HepG2 (cell line): ENCODE data around the gene MATN1. TPM values are rescaled to one million over a fixed set of nuclear protein-coding genes. Genes with fewer than 3 reads are reported as not detected.
A peak's percentile ranks its signal among the peaks of the same experiment; 100 is the strongest.

Source experiments
- ADNP ChIP-seq: sonication (generic); formaldehyde crosslinking; IDR thresholded peaks from 2 replicates; pipeline ENCODE4 v1.4.0; 2020; ENCODE audit warnings: missing genetic modification reagents
- ATF7 ChIP-seq, 2 experiments: fragments of 450-650 bp in 1 of 2; sonication (generic) in 1 of 2; formaldehyde crosslinking in 1 of 2; IDR thresholded peaks; 2 replicates each; pipeline versions ENCODE4 v1.4.0 to v1.6.1; 2016 to 2020; ENCODE audit warnings: antibody characterized with exemption in 1 of 2, mild to moderate bottlenecking in 1 of 2, missing genetic modification reagents in 1 of 2
- DNMT1 ChIP-seq: sonication (generic); formaldehyde crosslinking; IDR thresholded peaks from 2 replicates; pipeline ENCODE4 v1.5.1; 2020; ENCODE audit warnings: mild to moderate bottlenecking, missing genetic modification reagents
- ESRRA ChIP-seq: sonication (generic); formaldehyde crosslinking; IDR thresholded peaks from 2 replicates; pipeline ENCODE4 v1.5.1; 2020; ENCODE audit warnings: mild to moderate bottlenecking, low read depth, missing genetic modification reagents
- FLYWCH1 ChIP-seq: sonication (generic); formaldehyde crosslinking; IDR thresholded peaks from 2 replicates; pipeline ENCODE4 v1.8.1; 2023; ENCODE audit warnings: mild to moderate bottlenecking, missing genetic modification reagents
- FOXK1 ChIP-seq: sonication (generic); formaldehyde crosslinking; IDR thresholded peaks from 2 replicates; pipeline ENCODE4 v1.4.0; 2020; ENCODE audit warnings: low read depth, missing genetic modification reagents, borderline replicate concordance
- FOXM1 ChIP-seq: sonication (generic); formaldehyde crosslinking; IDR thresholded peaks from 2 replicates; pipeline ENCODE4 v1.5.0; 2020; ENCODE audit warnings: missing genetic modification reagents
- HDAC6 ChIP-seq: fragments of 200-600 bp; sonication (generic); IDR thresholded peaks from 2 replicates; pipeline ENCODE4 v1.7.0; 2017; ENCODE audit warnings: mild to moderate bottlenecking, antibody characterized with exemption, low read length, low read depth
- HMG20A ChIP-seq: IDR thresholded peaks from 2 replicates; pipeline ENCODE4 v1.6.1; 2016; ENCODE audit warnings: borderline replicate concordance
- HOXA5 ChIP-seq: sonication (generic); formaldehyde crosslinking; IDR thresholded peaks from 2 replicates; pipeline ENCODE4 v1.4.0; 2020; ENCODE audit warnings: missing genetic modification reagents
- MAZ ChIP-seq, 2 experiments: sonication (generic) in 1 of 2; formaldehyde crosslinking in 1 of 2; IDR thresholded peaks; 2 replicates each; pipeline versions ENCODE4 v1.5.0 to v1.6.1; 2012 to 2020; ENCODE audit warnings: low read depth in 2 of 2, mild to moderate bottlenecking in 2 of 2, borderline replicate concordance in 1 of 2, improper control_type of control experiment in 1 of 2, low read length in 1 of 2, missing genetic modification reagents in 1 of 2, moderate library complexity in 1 of 2
- MBNL3 ChIP-seq: fragments of 250-450 bp; sonication (Bioruptor Pico); conservative IDR thresholded peaks from 2 replicates; pipeline ENCODE4 v1.8.0; 2022; ENCODE audit warnings: mild to moderate bottlenecking, inconsistent platforms
- PHB2 ChIP-seq: fragments of 450-650 bp; IDR thresholded peaks from 2 replicates; pipeline ENCODE4 v1.6.1; 2018; ENCODE audit not compliant: partially characterized antibody
- RFX5 ChIP-seq: IDR thresholded peaks from 2 replicates; pipeline ENCODE4 v1.6.1; 2011; ENCODE audit warnings: low read depth, low read length, improper control_type of control experiment
- SRSF4 ChIP-seq: fragments of 200-400 bp; formaldehyde crosslinking; IDR thresholded peaks from one replicate; pipeline ENCODE4 v1.6.1; 2018; ENCODE audit warnings: mild to moderate bottlenecking, low read depth, low read length, moderate library complexity; ENCODE audit not compliant: poor library complexity, severe bottlenecking
- YEATS4 ChIP-seq: sonication (generic); formaldehyde crosslinking; IDR thresholded peaks from 2 replicates; pipeline ENCODE4 v1.4.0; 2020; ENCODE audit warnings: missing genetic modification reagents, borderline replicate concordance
- ZNF10 ChIP-seq: sonication (generic); formaldehyde crosslinking; IDR thresholded peaks from 2 replicates; pipeline ENCODE4 v1.4.0; 2020; ENCODE audit warnings: mild to moderate bottlenecking, low read depth, missing genetic modification reagents, borderline replicate concordance
- ZNF441 ChIP-seq: sonication (generic); formaldehyde crosslinking; IDR thresholded peaks from 2 replicates; pipeline ENCODE4 v1.7.0; 2021; ENCODE audit warnings: missing genetic modification reagents, borderline replicate concordance
- ZNF496 ChIP-seq: sonication (generic); formaldehyde crosslinking; IDR thresholded peaks from 2 replicates; pipeline ENCODE4 v1.8.1; 2023; ENCODE audit warnings: mild to moderate bottlenecking, moderate library complexity, missing genetic modification reagents; ENCODE audit not compliant: insufficient replicate concordance
- ZNF501 ChIP-seq: sonication (generic); formaldehyde crosslinking; IDR thresholded peaks from 2 replicates; pipeline ENCODE4 v1.5.1; 2020; ENCODE audit warnings: mild to moderate bottlenecking, moderate library complexity, missing genetic modification reagents
- ZNF572 ChIP-seq: sonication (generic); formaldehyde crosslinking; IDR thresholded peaks from 2 replicates; pipeline ENCODE4 v1.5.1; 2020; ENCODE audit warnings: mild to moderate bottlenecking, missing genetic modification reagents
- ZNF790 ChIP-seq: sonication (generic); formaldehyde crosslinking; IDR thresholded peaks from 2 replicates; pipeline ENCODE4 v1.8.0; 2022; ENCODE audit warnings: missing genetic modification reagents, mild to moderate bottlenecking, borderline replicate concordance
- ZSCAN5A ChIP-seq: sonication (generic); formaldehyde crosslinking; IDR thresholded peaks from 2 replicates; pipeline ENCODE4 v1.8.0; 2022; ENCODE audit warnings: mild to moderate bottlenecking, missing genetic modification reagents, borderline replicate concordance
- polyA plus RNA-seq, 8 experiments: library from polyadenylated mRNA; depleted of rRNA in 3 of 8; stranded (reverse) in 7 of 8; unstranded in 1 of 8; fragments of >200 nt; fragmentation: Illumina TruSeq in 4 of 8; extraction: Trizol in 4 of 8; gene quantifications; 2 replicates each; pipeline versions ENCODE4 v1.2.1 to v1.2.3, GENCODE V29; 2011 to 2016; ENCODE audit warnings: low read depth in 4 of 8, missing spikeins in 1 of 8, mixed read lengths in 1 of 8; ENCODE audit not compliant: insufficient read depth in 1 of 8
- total RNA-seq, 5 experiments: library from RNA; depleted of rRNA; stranded (reverse); fragments of >200 nt; fragmentation: Illumina TruSeq; extraction: Trizol; gene quantifications; 2 replicates each; pipeline ENCODE4 v1.2.3, GENCODE V29; 2016; ENCODE audit warnings: low read depth in 1 of 5
- TF ChIP-seq, protein P1 (sequence below): sonication (generic); formaldehyde crosslinking; IDR thresholded peaks from 2 replicates; pipeline ENCODE4 v1.8.1; 2022; ENCODE audit warnings: low read depth, mild to moderate bottlenecking, missing genetic modification reagents
- TF ChIP-seq, protein P2 (sequence below): sonication (generic); formaldehyde crosslinking; IDR thresholded peaks from 2 replicates; pipeline ENCODE4 v1.8.1; 2023; ENCODE audit warnings: missing genetic modification reagents, mild to moderate bottlenecking, borderline replicate concordance

MATN1 gene
- total and polyA plus RNA-seq, 2 of the 13 experiments (the other 11 are each of a cell fraction or from before 2014, with no cell fraction given): 0.04 to 0.05 TPM

- TF ChIP-seq FOXK1 (no peak), PHB2 (no peak), ZNF441 (CRISPR knock-in tag) (peak; percentile 71), MBNL3 (no peak), SRSF4 (no peak), RFX5 (no peak), ZSCAN5A (CRISPR knock-in tag) (no peak), MAZ (IDR thresholded peaks at IDR 0.05; ENCODE audit: borderline replicate concordance, low read depth, low read length) (0 out of 2 replicates have a peak, but pooled peaks have one; percentile 24), MAZ (CRISPR knock-in tag; IDR thresholded peaks at IDR 0.05; ENCODE audit: low read depth) (peak; percentile 82; the same call in 1 of the 2 replicates), HMG20A (no peak), FLYWCH1 (CRISPR knock-in tag) (no peak), ADNP (CRISPR knock-in tag) (no peak), HOXA5 (CRISPR knock-in tag) (peak; percentile 67), ZNF10 (CRISPR knock-in tag) (no peak), ZNF572 (CRISPR knock-in tag) (no peak), HDAC6 (no peak), DNMT1 (CRISPR knock-in tag) (no peak), ZNF790 (0 out of 2 replicates have a peak, but pooled peaks have one; percentile 47), FOXM1 (CRISPR knock-in tag) (no peak), ZNF496 (CRISPR knock-in tag) (no peak), YEATS4 (CRISPR knock-in tag) (peak; percentile 69), ESRRA (no peak; the same call in none of the 2 replicates), ZNF501 (CRISPR knock-in tag) (peak; percentile 86), ATF7 (IDR thresholded peaks at IDR 0.05) (no peak), ATF7 (CRISPR knock-in tag; IDR thresholded peaks at IDR 0.05) (peak; percentile 61; the same call in 1 of the 2 replicates)
- TF ChIP-seq, protein P1, sequence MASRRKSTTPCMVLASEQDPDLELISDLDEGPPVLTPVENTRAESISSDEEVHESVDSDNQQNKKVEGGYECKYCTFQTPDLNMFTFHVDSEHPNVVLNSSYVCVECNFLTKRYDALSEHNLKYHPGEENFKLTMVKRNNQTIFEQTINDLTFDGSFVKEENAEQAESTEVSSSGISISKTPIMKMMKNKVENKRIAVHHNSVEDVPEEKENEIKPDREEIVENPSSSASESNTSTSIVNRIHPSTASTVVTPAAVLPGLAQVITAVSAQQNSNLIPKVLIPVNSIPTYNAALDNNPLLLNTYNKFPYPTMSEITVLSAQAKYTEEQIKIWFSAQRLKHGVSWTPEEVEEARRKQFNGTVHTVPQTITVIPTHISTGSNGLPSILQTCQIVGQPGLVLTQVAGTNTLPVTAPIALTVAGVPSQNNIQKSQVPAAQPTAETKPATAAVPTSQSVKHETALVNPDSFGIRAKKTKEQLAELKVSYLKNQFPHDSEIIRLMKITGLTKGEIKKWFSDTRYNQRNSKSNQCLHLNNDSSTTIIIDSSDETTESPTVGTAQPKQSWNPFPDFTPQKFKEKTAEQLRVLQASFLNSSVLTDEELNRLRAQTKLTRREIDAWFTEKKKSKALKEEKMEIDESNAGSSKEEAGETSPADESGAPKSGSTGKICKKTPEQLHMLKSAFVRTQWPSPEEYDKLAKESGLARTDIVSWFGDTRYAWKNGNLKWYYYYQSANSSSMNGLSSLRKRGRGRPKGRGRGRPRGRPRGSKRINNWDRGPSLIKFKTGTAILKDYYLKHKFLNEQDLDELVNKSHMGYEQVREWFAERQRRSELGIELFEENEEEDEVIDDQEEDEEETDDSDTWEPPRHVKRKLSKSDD: peak; percentile 90
- TF ChIP-seq, protein P2, sequence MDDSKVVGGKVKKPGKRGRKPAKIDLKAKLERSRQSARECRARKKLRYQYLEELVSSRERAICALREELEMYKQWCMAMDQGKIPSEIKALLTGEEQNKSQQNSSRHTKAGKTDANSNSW: peak; percentile 88; the same call in 1 of the 2 replicates
These were observed 4.6 kb downstream of the MATN1 start (continued) for GRCh38 chr1:30718636-30719405.
